Stomach (tissue), 9 donors: ENCODE results near the gene CLK1. TPM values are rescaled to one million over a fixed set of nuclear protein-coding genes. Genes with fewer than 3 reads are reported as not detected.

Experiments used
- DNase-seq, 2 donors: peaks; one replicate each; pipeline versions ENCODE4 v3.0.0 to v3.0.0-alpha.2; 2013 to 2019
- H3K27ac ChIP-seq, 5 donors: fragments of 200-600 bp in 4 of 5; sonication (generic) in 4 of 5; one replicate each; pipeline ENCODE4 v1.5.1; 2013 to 2019; ENCODE audit warnings: mild to moderate bottlenecking in 1 of 5, moderate library complexity in 1 of 5
- H3K27me3 ChIP-seq, 3 donors: fragments of 200-600 bp; sonication (generic); one replicate each; pipeline ENCODE4 v1.5.1; 2017 to 2019; ENCODE audit warnings: mixed run types in 1 of 3
- H3K36me3 ChIP-seq, 4 donors: fragments of 200-600 bp; sonication (generic); 1 replicate in 3 of 4; 2 replicates in 1 of 4; pipeline ENCODE4 v1.5.1; 2016 to 2019
- H3K4me1 ChIP-seq, 4 donors: fragments of 200-600 bp; sonication (generic); one replicate each; pipeline ENCODE4 v1.5.1; 2016 to 2019
- H3K4me3 ChIP-seq, 4 donors: fragments of 200-600 bp; sonication (generic) in 3 of 4; one replicate each; pipeline ENCODE4 v1.5.1; 2016 to 2019; ENCODE audit warnings: mild to moderate bottlenecking in 1 of 4
- H3K9me3 ChIP-seq, 4 donors: fragments of 200-600 bp; sonication (generic); one replicate each; pipeline ENCODE4 v1.5.1; 2016 to 2019
- EP300 ChIP-seq: sonication (generic); formaldehyde crosslinking; IDR thresholded peaks from one replicate; pipeline ENCODE4 v1.6.1; 2017; ENCODE audit warnings: antibody characterized with exemption
- POLR2A ChIP-seq, 4 donors: fragments of 450-650 bp; IDR thresholded peaks; one replicate each; pipeline ENCODE4 v1.6.1; 2016; ENCODE audit warnings: antibody characterized with exemption in 4 of 4, control low read depth in 2 of 4, mild to moderate bottlenecking in 1 of 4, moderate library complexity in 1 of 4
- POLR2AphosphoS5 ChIP-seq, 3 donors: sonication (generic); formaldehyde crosslinking; IDR thresholded peaks; one replicate each; pipeline ENCODE4 v1.6.1; 2016; ENCODE audit warnings: antibody characterized with exemption in 3 of 3
- WGBS, 5 donors: extraction: QIAGEN DNeasy Blood & Tissue Kit in 3 of 5; methylation state at CpG; one replicate each; pipeline versions ENCODE4 v1.1.5 to v1.1.7; 2013 to 2018; 5-methylcytosine and 5-hydroxymethylcytosine counted together
- intact Hi-C: fragments of 100-400 bp; cut with DNase I; formaldehyde crosslinking; loops from one replicate; pipeline ENCODE4 v1.15.1; 2023; ENCODE audit warnings: low total_unique reads
- polyA plus RNA-seq, 3 donors: library from polyadenylated mRNA; stranded (reverse); fragments of 200-250 nt; gene quantifications; one replicate each; pipeline ENCODE4 v1.2.3, GENCODE V29; 2013
- total RNA-seq, 5 donors: library from RNA; depleted of rRNA; stranded (reverse); fragments of >200 nt; gene quantifications; one replicate each; pipeline versions ENCODE4 v1.1.0 to v1.2.3, GENCODE V29; 2014 to 2016
- TF ChIP-seq, protein P1 (sequence below), 7 experiments: fragments of 450-650 bp in 4 of 7; fragments of 200-600 bp in 3 of 7; sonication (generic) in 3 of 7; IDR thresholded peaks; one replicate each; pipeline ENCODE4 v1.5.1; 2016 to 2019; ENCODE audit warnings: antibody characterized with exemption in 7 of 7, control low read depth in 2 of 7, mild to moderate bottlenecking in 1 of 7
- donor health status: healthy with polysubstance abuse.
- donor health status: Bipolar disorder and iron deficiency.
- donor health status: healthy.

Gene CLK1
- total and polyA plus RNA-seq, 8 donors: 60.5 to 270 (median 148) TPM

DNA sequence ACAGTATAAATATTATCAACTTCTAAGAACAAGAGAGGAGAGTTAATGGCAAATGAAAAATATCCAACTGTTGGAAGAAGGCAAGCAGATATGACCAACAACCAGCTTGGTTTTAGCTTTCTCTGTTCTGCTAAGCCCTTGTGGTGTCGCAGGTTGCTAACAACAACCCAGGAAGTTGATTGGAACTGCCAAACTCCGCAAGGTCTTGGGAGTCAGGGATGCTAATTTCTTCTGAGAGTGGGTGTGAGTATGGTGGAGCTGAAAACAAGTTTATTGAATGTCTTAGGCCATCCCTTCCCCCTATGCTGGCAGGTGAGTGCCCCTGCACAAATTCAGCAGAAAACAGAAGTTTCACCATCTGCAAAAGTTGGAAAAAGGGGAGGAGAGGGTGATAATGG lies 35.2 kb downstream of the CLK1 start:
- intact Hi-C loops: no loop called here
- Histone ChIP-seq H3K4me3 (no peak overlapping the region), H3K27ac (no peak overlapping the region), H3K36me3 (peaks cover 0 to 9% (median 7%) of the 10 kb centered on the region in 4 donors), H3K9me3 (no peaks in the 10 kb centered on the region), H3K27me3 (no peaks in the 10 kb centered on the region), H3K4me1 (peaks cover 0 to 13% (median 0%) of the 10 kb centered on the region in 4 donors)
- 82 to 98% (median 91%) methylated on average over 2 of the region's 2 CpGs for WGBS, 5 donors
- DNase-seq: no peak
- TF ChIP-seq POLR2A (IDR thresholded peaks at IDR 0.05) (no peak), EP300 (no peak), POLR2AphosphoS5 (IDR thresholded peaks at IDR 0.05) (no peak)
- TF ChIP-seq, protein P1, sequence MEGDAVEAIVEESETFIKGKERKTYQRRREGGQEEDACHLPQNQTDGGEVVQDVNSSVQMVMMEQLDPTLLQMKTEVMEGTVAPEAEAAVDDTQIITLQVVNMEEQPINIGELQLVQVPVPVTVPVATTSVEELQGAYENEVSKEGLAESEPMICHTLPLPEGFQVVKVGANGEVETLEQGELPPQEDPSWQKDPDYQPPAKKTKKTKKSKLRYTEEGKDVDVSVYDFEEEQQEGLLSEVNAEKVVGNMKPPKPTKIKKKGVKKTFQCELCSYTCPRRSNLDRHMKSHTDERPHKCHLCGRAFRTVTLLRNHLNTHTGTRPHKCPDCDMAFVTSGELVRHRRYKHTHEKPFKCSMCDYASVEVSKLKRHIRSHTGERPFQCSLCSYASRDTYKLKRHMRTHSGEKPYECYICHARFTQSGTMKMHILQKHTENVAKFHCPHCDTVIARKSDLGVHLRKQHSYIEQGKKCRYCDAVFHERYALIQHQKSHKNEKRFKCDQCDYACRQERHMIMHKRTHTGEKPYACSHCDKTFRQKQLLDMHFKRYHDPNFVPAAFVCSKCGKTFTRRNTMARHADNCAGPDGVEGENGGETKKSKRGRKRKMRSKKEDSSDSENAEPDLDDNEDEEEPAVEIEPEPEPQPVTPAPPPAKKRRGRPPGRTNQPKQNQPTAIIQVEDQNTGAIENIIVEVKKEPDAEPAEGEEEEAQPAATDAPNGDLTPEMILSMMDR (IDR thresholded peaks at IDR 0.05): no peak

DNA sequence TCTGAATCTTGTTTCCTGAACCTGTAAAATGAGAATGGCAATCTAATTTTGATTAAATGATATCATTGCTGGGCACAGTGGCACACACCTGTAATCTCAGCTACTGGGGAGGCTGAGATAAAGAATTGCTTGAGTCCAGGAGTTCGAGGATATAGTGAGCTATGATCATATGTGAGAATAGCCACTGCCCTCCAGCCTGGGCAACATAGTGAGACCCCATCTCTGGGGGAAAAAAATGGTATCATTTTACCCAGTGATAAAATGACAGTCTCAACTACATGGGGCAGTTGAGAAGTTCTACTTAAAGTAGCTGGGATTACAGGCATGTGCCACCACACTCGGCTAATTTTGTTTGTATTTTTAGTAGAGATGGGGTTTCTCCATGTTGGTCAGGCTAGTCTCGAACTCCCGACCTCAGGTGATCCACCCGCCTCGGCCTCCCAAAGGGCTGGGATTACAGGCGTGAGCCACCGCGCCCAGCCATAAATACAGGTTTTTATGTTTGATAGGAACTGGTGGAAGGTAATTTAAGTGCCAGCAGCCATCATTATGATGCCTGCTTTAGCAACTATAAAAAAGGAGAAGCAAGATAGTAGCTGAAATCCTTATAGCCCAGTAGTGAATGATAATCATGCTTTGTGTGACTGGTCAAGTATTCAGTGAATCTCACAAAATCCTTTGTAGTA lies 35.7 kb downstream of the CLK1 start:
- WGBS, 5 donors: 81 to 92% (median 88%) methylated on average over 9 of the region's 9 CpGs
- H3K36me3 ChIP-seq: peaks cover 0 to 14% (median 12%) of the 10 kb centered on the region in 4 donors
- no peaks in the 10 kb centered on the region for H3K9me3 ChIP-seq
- TF ChIP-seq POLR2A (IDR thresholded peaks at IDR 0.05) (no peak), EP300 (no peak), POLR2AphosphoS5 (IDR thresholded peaks at IDR 0.05) (no peak)
- TF ChIP-seq, protein P1 (IDR thresholded peaks at IDR 0.05): no peak
- H3K4me1 ChIP-seq: peaks cover 0 to 13% (median 0%) of the 10 kb centered on the region in 4 donors
- no peak overlapping the region for H3K4me3 ChIP-seq
- no peak for DNase-seq
- H3K27ac ChIP-seq: no peak overlapping the region
- H3K27me3 ChIP-seq: no peaks in the 10 kb centered on the region
- intact Hi-C loops: no loop called here

DNA sequence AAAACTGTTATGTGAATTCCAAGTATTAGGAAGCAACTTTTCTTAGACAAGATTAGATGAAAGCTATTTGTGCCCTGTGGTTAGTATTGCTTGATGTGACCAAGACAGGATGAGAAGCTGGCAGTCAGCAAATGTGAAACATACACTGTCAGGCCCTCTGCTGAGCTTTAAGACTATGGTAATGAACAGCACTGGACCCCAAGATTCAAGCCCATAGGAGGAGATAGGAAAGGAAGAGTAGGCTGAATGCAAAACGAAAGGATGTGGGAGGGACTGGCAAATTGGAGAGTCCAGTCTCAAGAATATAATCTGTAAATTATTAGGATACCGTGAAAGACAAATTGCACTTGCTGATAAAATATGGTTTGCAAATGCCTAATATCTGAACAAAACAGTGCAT lies 36.4 kb downstream of the CLK1 start:
- WGBS, 5 donors: 28 to 62% (median 53%) methylated on average over 2 of the region's 2 CpGs

DNA sequence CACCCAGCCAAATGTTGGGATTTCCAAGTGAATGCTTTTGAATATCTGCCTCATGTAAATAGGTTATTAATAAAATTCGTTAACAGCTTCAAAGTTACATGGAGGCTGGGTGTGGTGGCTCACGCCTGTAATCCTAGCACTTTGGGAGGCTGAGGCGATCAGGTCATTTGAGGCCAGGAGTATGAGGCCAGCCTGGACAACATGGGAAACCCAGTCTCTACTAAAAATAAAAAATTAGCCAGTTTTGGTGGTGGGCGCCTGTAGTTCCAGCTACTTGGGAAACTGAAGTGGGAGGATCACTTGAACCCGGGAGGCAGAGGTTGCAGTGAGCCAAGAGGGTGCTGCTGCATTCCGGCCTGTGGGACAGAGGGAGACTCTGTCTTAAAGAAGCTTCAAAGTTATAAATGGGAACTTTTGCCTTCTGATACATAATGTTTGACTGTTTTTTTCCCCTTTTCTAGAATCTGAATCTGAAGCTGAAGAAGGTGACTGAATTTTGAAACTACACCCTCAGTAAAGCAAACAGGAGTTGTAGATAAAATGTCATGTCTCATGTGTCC lies 42.7 kb downstream of the CLK1 start:
- TF ChIP-seq, protein P1 (IDR thresholded peaks at IDR 0.05): no peak
- TF ChIP-seq EP300 (no peak), POLR2AphosphoS5 (IDR thresholded peaks at IDR 0.05) (no peak), POLR2A (IDR thresholded peaks at IDR 0.05) (no peak)
- no peak overlapping the region for H3K4me3 ChIP-seq
- H3K36me3 ChIP-seq: peaks cover 51 to 68% (median 66%) of the 10 kb centered on the region in 4 donors
- H3K4me1 ChIP-seq: peaks cover 0 to 5% (median 0%) of the 10 kb centered on the region in 4 donors
- no peak overlapping the region for H3K27ac ChIP-seq
- no peaks in the 10 kb centered on the region for H3K27me3 ChIP-seq
- no peak for DNase-seq
- WGBS, 5 donors: 90 to 93% (median 92%) methylated on average over 6 of the region's 6 CpGs
- intact Hi-C loops: no loop called here
- H3K9me3 ChIP-seq: no peaks in the 10 kb centered on the region

More for the DNA sequence above, 36.4 kb downstream of the CLK1 start:
- no peak overlapping the region for H3K4me3 ChIP-seq
- no peaks in the 10 kb centered on the region for H3K27me3 ChIP-seq
- peaks cover 0 to 15% (median 13%) of the 10 kb centered on the region in 4 donors for H3K36me3 ChIP-seq
- intact Hi-C loops: no loop called here
- H3K9me3 ChIP-seq: no peaks in the 10 kb centered on the region
- H3K27ac ChIP-seq: no peak overlapping the region
- H3K4me1 ChIP-seq: peaks cover 0 to 13% (median 0%) of the 10 kb centered on the region in 4 donors
- DNase-seq: no peak
- TF ChIP-seq, protein P1 (IDR thresholded peaks at IDR 0.05): no peak
- TF ChIP-seq POLR2A (IDR thresholded peaks at IDR 0.05) (no peak), EP300 (no peak), POLR2AphosphoS5 (IDR thresholded peaks at IDR 0.05) (no peak)
